Nephron progenitor cell (in vitro differentiated cells): ENCODE data around the gene PHF14.

ENCODE experiments used
- DNase-seq: peaks from one replicate; pipeline ENCODE4 v3.0.0; 2021
- H3K27ac Mint-ChIP-seq: 2 replicates; pipeline ENCODE4 v1.8.0; 2021; ENCODE audit warnings: mild to moderate bottlenecking, moderate library complexity, mixed read lengths
- H3K27me3 Mint-ChIP-seq: 2 replicates; pipeline ENCODE4 v1.8.0; 2021; ENCODE audit warnings: mild to moderate bottlenecking, low read depth, mixed read lengths; ENCODE audit not compliant: poor library complexity
- H3K36me3 Mint-ChIP-seq: 2 replicates; pipeline ENCODE4 v1.8.0; 2021; ENCODE audit warnings: low read depth, mixed read lengths
- H3K4me1 Mint-ChIP-seq: 2 replicates; pipeline ENCODE4 v1.8.0; 2021; ENCODE audit warnings: mixed read lengths
- H3K4me3 Mint-ChIP-seq: 2 replicates; pipeline ENCODE4 v1.8.0; 2021; ENCODE audit warnings: mild to moderate bottlenecking, moderate library complexity, mixed read lengths
- H3K9me3 Mint-ChIP-seq: 2 replicates; pipeline ENCODE4 v1.8.0; 2021; ENCODE audit warnings: mild to moderate bottlenecking, moderate library complexity, mixed read lengths
- CTCF ChIP-seq: fragments of 200-600 bp; sonication (generic); IDR thresholded peaks from 2 replicates; pipeline ENCODE4 v1.5.0; 2021; ENCODE audit warnings: antibody characterized with exemption

PHF14 gene

GRCh38 chr7:11188529-11189310 lies 215.0 kb downstream of the PHF14 start:
- Mint-ChIP-seq H3K4me1 (peaks cover 38% of the 10 kb centered on the region), H3K4me3 (no peak overlapping the region), H3K9me3 (peaks cover 48% of the 10 kb centered on the region), H3K27me3 (peaks cover 4% of the 10 kb centered on the region), H3K27ac (peak overlapping the region; percentile 83), H3K36me3 (peaks cover 32% of the 10 kb centered on the region)
- no peak for DNase-seq
- no peak for TF ChIP-seq CTCF

GRCh38 chr7:11191081-11191480 lies 217.4 kb downstream of the PHF14 start:
- H3K9me3 Mint-ChIP-seq: peaks cover 34% of the 10 kb centered on the region
- no peak for TF ChIP-seq CTCF
- H3K4me3 Mint-ChIP-seq: no peak overlapping the region
- peaks cover 13% of the 10 kb centered on the region for H3K36me3 Mint-ChIP-seq
- DNase-seq: no peak
- H3K4me1 Mint-ChIP-seq: peaks cover 45% of the 10 kb centered on the region
- H3K27ac Mint-ChIP-seq: peak overlapping the region; percentile 37
- peaks cover 4% of the 10 kb centered on the region for H3K27me3 Mint-ChIP-seq

DNA sequence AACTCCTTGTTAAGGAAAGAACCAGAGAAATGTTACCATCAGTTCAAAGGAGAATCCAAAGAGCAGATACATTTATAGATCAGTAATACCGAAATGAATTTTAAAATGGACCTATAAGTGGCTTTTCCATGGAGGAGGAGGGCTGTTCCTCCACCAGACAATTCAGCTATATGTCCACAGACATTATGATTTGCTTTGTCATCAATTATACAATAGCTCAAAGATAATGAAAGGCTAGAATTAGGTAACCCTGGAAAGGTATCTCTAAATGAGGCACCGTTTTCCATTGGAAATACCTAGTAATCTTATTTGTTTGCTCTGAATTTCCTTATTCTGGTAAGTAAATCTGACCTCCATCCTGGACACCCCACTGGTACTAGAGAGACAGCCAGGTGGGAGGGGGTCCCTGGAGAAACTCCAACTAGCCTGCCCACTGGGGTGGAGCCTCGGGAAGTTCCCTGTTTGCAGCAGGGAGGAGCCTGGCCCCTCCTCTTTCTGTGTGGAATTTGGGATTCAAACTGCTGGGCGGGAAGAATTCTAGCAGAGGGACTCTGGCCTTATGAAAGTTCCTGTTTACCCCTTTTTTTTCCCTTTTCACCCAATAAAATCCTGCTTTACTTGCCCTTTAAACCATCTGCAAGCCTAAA lies 218.0 kb downstream of the PHF14 start:
- H3K36me3 Mint-ChIP-seq: peaks cover 8% of the 10 kb centered on the region
- no peak for TF ChIP-seq CTCF
- peaks cover 45% of the 10 kb centered on the region for H3K4me1 Mint-ChIP-seq
- DNase-seq: peak; percentile 59
- no peak overlapping the region for H3K4me3 Mint-ChIP-seq
- H3K27me3 Mint-ChIP-seq: peaks cover 4% of the 10 kb centered on the region
- H3K9me3 Mint-ChIP-seq: peaks cover 28% of the 10 kb centered on the region
- no peak overlapping the region for H3K27ac Mint-ChIP-seq

DNA sequence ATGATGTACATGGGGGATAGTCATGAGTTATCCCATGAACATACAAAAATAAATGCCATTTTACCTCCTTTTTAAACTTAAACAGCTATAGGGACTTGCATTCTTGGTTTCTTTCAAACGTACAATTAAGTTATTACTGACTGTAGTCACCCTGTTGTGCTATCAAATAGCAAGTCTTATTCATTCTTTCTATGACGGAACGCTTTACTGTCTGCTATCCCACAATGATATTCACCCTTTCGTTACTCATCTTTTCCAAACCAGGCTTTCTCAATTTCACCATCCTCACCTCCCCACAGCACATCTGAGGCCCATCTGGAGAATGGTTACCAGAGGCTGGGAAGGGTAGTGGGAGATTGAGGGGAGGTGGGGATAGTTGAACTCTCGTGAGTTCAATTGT lies 218.8 kb downstream of the PHF14 start:
- Mint-ChIP-seq H3K4me3 (peak overlapping the region; percentile 79), H3K27ac (peak overlapping the region; percentile 96), H3K36me3 (peaks cover under 1% of the 10 kb centered on the region), H3K27me3 (no peaks in the 10 kb centered on the region), H3K9me3 (peaks cover 20% of the 10 kb centered on the region), H3K4me1 (peaks cover 51% of the 10 kb centered on the region)
- TF ChIP-seq CTCF: no peak
- DNase-seq: no peak

GRCh38 chr7:11193131-11193867 lies 219.6 kb downstream of the PHF14 start:
- DNase-seq: peak; percentile 41
- peaks cover 14% of the 10 kb centered on the region for H3K9me3 Mint-ChIP-seq
- no peaks in the 10 kb centered on the region for H3K27me3 Mint-ChIP-seq
- no peaks in the 10 kb centered on the region for H3K36me3 Mint-ChIP-seq
- no peak for TF ChIP-seq CTCF
- peak overlapping the region; percentile 79 for H3K4me3 Mint-ChIP-seq
- peak overlapping the region; percentile 96 for H3K27ac Mint-ChIP-seq
- peaks cover 51% of the 10 kb centered on the region for H3K4me1 Mint-ChIP-seq
